GM03348 (cell line): ENCODE measurements around the gene AGFG2.

Experiments
- DNase-seq: peaks from one replicate; pipeline ENCODE4 v3.0.0; 2012; ENCODE audit warnings: low spot score

The AGFG2 gene

DNA sequence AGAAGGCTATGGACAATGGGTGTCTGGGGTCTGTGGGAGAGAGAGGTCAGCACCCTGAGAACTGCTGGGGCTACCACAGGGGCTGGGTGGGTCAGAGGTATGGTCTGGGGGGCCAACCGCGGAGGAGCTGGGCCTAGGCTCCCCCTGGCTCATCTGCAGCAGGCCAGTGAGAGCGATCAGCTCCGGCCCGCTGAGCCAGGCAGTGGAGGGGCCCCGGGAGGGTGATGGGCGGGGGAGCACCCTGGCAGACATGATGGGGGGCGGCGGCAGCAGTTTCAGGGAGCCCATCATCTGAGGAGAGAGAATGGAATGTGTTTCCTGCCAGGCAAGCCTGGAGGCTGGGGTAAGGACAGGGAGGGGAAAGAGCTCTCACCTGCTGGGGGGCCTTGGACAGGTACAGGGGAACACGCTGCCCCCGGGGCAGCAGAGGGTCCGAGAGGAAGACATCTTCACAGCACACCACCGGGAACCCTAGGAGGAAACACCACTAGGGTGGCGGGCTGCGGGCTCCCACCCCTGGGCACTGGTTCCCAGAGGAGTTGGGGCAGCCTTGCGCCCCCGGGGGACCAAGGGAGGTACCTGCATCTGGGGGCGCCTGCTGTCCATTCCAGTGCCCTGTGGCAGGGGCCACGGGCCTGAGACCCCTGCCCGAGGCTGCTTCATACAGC, 33.4 kb downstream of the AGFG2 start:
- no peak for DNase-seq

DNA sequence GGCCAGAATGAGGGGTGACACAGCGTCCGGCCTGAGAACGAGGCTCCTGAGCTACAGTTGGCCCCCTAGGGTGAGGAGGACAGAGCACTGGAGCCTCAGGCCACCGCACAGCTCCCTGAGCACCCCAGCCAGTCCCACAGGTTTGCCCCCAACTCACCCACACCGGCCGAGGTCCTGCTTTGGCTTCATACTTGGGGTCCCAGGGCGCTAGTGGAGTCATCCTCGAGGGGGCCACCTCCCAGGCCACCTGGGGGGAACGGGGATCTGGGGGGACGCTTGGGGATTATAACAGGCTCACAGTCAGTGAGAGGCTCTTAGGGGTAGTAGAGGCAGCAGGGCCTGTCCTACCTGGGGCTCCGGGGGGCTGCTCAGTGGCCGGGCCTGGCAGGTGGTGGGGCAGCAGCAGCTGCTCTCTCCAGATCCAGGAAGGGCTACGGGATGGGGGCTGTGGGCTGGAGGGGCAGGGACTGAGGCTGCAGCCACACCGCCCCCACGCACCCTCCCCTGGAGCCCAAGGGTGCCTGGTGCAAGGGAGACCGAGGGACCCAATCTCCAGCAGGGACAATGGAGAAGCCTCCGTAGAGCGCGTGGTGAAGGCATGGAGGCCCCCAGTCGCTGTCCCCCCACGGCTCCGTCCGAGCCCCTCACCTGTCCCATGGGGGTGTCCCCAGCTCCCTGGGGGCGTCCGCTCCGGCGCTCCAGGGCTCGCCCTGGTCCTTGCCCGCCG, 34.1 kb downstream of the AGFG2 start:
- DNase-seq: no peak

GRCh38 chr7:100573691-100574361, 34.8 kb downstream of the AGFG2 start, which contains the start of gene SAP25:
Gene SAP25 (minus strand): TSS chr7:100573900. CDS start chr7:100573742, 158 bp downstream.
- DNase-seq: no peak

- no peak for DNase-seq
These were observed 35.6 kb downstream of the AGFG2 start for GRCh38 chr7:100574362-100575205.

DNA sequence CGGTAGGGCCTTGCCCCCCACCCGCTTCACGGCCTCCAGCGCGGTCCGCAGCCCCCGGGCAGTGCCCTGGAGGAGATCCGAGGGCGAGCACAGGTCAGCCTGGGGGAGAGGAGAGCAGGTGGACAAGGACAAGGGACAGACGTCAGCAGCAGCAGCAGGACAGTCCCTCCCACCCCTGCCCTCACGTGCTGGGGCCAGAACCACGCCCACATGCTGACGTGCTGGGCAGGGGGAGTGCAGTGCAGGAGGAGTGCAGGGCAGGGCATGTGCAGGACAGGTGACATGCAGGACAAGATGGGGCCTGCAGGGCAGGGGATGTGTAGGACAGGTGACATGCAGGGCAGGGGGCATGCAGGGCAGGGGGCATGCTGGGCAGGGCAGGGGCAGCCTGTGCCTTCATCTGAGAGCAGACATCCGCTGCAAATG, 36.2 kb downstream of the AGFG2 start:
- no peak for DNase-seq

- no peak for DNase-seq
These were observed 36.9 kb downstream of the AGFG2 start for GRCh38 chr7:100575746-100576383.

GRCh38 chr7:100576384-100576993, 37.5 kb downstream of the AGFG2 start:
- no peak for DNase-seq

- no peak for DNase-seq
These were observed 38.1 kb downstream of the AGFG2 start for GRCh38 chr7:100577103-100577502.

DNA sequence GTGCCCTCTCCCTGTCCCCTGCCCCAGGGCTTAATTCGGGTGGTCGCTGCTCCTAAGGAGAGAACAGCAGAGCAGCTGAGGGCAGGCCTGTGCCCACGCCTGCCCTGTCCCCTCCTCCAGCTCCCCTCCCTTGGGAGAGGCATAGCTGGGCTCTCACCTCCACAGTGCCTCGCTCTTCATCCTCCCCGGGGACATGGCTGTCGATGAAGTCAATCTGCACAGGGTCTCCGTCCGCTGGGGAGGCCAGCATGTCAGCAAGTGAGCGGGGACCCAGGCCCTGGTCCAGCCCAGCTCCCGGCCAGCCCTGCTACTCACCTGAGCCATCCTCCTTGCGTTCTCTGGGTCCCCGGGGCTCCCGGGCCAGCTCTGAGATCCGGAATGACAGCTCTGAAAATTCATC, 38.5 kb downstream of the AGFG2 start:
- no peak for DNase-seq

- DNase-seq: no peak
These were observed 39.5 kb downstream of the AGFG2 start for GRCh38 chr7:100578246-100579183.

DNA sequence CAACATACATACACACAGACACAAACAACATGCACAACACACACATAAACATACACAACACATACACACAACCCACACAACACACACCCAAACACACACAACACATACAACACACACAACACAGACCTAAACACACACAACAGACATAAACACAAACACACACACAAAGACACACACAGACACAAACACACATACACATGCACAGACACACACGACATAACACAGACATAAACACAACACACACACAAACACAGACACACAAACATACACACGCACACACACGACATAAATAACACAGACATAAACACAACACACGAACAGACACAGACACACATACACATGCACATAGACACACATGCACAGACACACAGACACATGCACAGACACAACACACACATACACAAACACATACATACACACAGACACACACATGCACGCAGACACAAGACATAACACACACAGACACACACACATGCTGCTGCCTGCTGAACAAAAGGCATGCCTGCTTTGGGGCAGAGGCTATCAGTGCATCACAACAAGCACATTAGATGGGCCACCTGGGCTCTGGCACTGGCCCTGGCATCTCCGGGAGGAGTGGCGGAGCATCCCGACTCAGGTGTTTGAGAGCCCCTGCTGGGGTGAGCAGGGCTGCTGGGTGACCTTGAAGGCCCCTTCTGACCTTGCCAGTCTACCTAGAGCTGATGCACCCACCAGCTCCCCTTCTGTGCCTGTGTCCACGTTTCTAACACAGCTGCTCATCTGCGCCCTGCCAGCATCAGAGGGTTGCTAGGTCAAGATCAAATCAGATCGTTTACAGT, 41.7 kb downstream of the AGFG2 start:
- DNase-seq: no peak

DNA sequence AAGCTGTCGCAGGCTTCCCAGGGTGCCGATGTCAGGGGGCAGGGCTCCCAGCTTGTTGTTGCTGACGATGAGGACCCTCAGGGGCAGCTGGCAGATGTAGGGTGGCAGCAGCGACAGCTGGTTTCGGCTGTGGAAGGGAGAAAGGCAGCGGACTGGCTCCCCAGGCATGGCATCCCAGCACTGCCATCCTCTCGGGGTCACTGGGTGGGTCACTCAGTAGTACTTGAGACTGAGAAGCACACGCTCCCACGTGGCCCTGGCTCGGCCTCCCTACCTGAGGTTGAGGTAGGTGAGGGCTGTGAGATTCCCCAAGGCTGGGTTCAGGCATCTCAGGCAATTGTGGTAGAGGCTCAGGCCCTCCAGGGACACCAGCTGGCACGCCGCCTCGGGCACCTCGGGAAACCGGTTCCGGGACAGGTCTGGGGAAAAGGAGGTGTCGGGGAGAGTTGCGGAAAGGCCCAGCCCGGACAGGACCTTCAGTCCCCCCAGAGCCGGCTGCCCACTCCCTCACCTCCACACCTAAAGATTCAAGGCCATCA, 43.1 kb downstream of the AGFG2 start:
- DNase-seq: no peak

GRCh38 chr7:100582650-100583049, 43.6 kb downstream of the AGFG2 start:
- no peak for DNase-seq

DNA sequence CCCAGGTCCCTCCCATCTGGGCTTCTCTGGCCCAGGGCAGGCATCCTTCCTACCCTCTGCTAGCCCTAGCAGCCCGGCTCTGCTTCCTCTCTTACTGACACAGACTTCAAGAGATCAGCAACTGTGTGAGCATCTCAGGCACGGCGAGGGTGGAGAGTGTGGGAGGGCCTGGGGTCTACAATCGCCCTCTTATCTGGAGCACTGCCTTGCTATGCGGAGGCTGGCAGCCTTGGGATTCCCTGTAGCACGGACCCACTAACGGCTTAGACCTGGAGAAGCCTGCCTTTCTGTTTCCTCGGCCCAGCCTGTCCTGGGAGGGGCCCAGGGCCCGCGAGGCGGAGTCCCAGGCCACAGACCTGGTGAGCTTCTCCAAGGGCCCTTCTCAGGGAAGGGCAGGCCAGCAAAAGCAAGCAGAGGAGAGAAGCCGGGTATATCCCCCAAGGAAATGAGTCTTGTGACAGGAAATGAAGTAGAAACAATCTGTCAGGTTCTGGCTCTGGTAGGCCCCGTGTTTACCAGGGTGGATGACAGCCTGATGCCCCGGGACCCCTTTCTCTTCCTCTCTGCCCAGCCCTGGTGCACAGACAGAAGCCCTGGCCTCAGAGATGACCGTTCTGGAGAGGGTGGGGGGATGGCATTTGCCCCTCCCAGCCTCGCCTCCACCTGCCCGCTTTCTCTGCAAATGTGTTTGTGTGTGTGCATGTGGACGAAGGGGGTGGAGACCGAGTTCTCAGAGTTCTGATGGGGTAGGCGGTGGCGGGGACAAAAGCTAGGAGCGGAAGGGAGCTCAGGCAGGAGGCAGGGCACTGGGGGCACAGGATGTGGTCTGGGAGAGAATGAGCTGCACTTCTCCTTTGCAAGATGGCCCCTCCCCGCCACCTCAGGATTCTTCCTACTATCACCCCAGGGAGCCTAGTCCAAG, 44.4 kb downstream of the AGFG2 start:
- DNase-seq: no peak

DNA sequence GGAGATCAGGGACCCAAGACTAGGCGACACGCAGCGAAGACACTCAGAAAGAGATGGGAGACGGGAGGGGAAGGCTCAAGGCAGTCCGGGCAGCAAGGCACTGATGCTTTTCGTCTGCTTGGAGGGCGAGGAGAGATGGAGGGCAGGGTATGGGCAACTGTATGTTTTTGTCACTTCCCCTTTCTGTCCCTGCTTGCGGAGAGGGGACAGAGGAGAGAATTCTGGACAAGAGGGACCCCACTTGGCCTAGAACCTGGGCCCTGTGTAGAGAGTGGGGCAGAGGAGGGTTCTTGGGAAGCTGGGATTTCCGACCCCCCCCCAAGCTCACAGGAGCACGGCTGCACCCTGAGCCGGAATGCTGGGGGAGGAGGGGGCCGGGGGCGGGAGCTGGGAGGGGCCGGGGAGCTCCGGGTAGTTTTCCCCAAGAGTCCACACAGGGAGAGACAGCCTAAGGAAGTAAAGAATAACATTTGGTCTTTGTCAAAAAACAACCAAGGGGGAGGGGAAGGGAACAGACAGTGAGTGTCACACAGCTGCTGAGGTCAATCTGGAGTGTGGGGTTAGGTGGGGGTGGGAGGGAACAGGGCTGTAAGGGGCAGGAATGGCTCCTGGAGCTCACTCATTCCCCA, 45.2 kb downstream of the AGFG2 start:
- no peak for DNase-seq

DNA sequence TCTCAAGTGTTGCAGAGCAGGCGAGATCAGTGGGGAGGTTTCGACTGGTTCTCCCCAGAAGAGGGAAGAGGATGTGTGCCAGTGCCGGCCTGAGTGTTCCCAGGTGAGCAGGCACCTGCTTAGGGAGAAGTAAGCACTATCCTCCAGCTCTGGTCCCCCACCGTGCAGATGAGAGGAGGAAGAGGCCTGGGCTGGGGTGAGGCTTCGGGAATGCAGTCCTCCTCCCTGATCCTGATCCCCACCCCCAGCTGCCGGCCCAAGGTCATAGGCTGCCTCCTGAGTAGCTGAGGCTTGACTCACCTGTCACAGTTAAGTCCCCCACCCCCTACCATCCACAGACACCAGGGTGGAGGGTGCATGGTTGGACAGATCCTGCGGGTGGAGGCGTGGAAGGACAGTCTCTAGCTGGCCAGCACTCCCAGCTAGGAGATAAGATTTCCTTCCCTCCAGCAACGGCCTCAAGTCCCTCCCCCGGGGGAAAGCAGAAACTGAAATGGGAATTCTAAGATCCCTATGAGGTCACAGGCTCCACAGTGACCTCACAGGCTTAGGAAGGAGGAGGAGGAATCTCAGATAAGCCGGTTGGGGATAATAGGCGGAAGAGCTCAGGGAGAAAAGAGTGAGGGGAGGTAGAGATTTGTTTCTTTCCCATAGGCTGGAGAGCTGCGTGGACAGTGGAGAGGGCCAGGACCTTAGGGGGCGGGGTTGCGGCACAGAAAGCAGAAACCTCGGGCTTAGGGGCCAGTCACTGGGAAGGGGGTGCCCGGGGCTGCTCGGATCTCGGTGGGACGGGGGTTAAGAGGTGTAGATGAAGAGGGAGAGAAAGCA, 45.9 kb downstream of the AGFG2 start:
- DNase-seq: peak; percentile 57
